RPMI8226 (cell line): ENCODE data around the gene BCO2.

Experiments
- DNase-seq: peaks from one replicate; pipeline ENCODE4 v3.0.0-alpha.2; 2015

Gene BCO2

DNA sequence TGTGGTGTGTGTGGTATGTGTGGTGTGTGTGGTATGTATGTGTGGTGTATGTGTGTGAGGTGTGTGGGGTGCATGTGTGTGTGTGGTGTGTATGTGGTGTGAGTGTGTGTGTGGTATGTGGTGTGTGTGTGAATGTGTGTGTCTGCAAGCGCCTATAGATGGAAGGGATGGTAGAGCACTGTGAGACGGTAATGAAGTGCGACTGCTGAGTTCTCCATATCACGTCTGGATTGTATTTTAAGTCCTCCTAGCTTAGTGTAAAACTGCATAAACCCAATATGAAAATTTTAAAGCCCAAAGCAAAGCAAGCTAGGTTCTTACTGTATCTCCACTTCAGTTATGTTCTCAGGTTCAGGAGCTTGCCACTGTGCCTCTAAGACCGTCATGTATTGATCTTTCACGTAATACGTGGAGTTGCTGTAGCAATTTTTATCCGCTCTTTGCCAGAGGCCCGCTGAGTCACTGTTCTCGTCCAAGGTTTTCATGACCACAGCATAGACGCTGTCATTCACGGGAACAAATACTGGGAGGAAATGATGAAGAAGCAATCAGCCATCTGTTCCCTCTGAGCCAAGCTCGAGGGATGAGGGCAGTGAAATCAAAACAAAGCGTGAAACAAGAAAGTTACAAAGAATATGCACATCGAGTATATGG lies 79.9 kb downstream of the BCO2 start:
- DNase-seq: no peak

DNA sequence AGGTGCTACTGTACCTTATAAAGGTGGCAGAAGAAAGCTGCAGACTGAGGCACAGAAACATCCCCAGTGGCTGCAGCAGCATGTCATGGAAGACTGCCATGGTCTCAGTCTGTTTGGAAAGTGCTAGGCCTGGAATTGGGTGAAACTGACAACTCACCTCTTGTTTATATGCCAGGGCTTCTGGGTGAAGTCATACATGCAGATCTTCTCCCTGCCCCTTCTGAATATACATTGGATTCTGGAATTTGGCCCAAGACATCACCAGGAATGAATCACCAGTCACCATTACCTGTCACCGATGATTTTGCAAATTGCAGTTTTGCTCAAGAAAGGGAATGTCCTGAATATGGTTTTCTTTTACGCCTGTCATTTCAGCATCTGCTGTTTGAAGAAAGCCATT lies 85.2 kb downstream of the BCO2 start, which contains the start of gene PLET1:
Gene PLET1 (minus strand): TSS at position 371 of the 400 bp plus-strand sequence. CDS start 271 bp downstream, at position 100.
- DNase-seq: no peak

DNA sequence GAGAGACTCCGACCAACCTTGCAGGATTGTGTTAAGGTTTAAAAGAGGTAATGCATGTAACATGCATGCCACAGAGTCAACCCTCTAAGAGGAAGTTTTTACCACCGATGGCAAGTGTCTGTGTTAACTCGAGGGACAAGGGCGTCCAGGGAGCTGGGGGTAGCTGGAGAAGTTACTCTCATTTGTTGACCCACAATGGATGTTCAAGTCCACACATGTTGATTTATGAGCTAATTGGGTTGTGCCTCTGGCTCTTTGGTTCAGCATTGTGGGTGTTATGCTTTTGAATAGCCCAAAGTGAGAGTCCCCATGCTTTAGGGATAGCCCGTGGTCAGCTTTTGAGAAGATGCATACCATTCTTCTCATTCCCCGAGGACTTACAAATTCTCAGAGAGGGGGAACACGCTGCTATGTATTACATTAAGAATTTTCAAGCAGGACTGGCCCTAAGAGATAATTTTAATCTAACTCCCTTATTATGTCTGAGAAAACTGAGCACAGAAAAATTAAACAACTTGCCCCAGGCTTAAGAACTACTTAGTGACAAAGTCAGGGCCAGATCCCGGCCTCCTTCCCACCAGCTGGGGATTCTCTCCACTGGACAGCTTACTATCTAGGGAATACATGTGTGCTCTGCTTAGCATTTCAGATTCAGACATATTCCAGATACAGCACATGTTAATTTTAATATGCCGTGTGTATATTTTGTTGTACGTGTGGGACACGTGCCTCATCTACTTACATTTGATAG lies 90.5 kb downstream of the BCO2 start:
- DNase-seq: no peak

DNA sequence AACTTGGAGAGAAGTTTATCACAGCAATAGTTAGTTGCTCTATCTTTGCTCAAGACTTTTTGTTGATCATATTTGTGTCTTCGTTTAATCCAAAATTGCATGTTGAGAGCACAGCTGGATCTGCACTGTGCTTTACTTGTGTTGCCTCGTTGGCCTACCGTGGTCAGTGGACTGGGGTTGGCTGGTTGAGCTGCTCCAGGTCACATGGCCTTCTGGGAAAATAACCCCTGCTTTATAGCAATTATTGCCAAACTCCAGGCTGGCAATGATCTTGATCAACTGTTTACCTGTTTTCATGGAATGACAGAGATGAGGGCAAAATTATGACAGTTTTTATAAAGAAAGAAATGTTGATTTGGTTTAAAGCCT lies 91.1 kb downstream of the BCO2 start:
- no peak for DNase-seq

DNA sequence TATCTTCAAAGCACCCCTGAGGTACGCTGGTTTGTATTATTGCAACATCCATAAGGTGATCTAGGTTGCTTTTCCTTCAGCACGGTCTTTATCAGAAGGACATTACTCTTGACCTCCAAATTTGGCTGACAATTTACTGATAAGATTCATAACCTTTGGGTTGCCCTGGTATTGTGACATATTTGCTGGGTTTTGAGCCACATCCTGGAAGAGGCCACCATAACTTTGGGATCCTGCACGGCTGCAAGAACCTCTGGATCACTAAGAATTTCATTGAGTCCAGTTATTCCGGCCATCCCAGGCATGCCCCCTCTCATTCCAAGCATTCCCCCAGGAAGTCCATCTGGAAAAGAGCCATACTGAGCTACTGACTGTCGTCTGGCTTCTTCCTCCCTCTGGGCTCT lies 91.9 kb downstream of the BCO2 start:
- no peak for DNase-seq

DNA sequence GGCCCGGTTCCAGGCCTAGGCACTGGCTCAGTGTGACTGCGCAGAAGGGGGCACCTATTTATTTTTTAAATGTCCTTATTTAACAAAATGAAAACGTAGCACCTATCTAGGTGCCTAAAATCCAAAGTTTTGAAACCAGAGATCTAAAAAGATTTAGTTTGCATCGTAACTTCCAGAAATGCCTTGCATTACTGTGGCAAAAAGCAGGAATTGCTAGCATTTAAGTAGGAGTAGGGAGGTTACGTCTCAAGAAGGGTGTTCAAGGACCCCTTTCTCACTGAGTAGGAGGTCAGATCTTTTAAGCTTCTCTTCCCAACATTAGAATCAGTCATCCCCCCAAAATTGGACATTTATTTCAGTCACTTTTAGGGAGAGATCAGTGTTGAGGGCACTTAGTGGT lies 93.1 kb downstream of the BCO2 start:
- no peak for DNase-seq
